22Rv1 (cell line): ENCODE results near the gene CPOX.
"Not testable (repeated sequence)": the region's sequence is repeated elsewhere in the genome, so short reads cannot be mapped to it uniquely, and the experiment has no call there.

Experiments used
- H3K27ac ChIP-seq: fragments of 450-650 bp; 2 replicates; pipeline ENCODE4 v1.5.1; 2017
- ZFX ChIP-seq: fragments of 450-650 bp; IDR thresholded peaks from 2 replicates; pipeline ENCODE4 v1.6.1; 2017; ENCODE audit warnings: antibody characterized with exemption, borderline replicate concordance
- TF ChIP-seq, protein P1 (sequence below): fragments of 450-650 bp; IDR thresholded peaks from 2 replicates; pipeline ENCODE4 v1.5.1; 2017; ENCODE audit warnings: mild to moderate bottlenecking

CPOX gene

DNA sequence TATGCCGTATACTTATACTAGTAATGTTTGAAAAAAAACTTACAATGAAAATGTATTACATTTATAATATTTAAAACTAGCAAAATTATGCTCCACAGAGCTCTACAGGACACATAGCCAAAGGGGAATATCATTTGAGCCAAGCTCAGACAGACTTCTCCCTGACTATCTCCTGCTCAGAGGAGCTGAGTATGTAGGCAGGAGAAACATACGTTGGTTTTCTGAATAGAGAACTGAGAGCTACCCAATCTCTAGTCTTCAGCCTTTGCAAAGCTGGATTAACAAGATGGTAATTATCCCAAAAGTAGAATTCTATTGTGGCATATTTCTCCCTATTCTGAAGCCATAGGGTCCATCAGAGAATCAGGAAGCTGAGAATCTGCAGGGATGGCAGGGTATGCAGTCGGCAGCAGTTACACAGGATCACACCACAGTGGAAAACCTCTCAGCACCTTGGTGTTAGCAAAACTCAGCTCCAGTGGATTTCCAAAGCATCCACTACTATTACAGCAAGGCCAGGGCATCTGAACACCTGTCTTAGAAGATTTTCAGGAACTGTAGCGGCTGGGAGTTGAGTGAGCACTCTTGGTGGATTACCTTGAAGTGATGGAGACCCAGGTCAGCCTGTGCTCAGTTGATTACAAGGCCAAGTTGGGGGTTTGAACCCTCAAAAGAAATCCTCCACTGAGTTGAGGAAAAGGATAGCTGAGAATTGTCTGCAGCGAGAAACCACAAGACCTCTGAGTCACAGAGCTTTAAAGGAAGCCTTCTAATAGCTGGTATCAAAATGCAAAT, 31.5 kb downstream of the CPOX start:
- TF ChIP-seq, protein P1, sequence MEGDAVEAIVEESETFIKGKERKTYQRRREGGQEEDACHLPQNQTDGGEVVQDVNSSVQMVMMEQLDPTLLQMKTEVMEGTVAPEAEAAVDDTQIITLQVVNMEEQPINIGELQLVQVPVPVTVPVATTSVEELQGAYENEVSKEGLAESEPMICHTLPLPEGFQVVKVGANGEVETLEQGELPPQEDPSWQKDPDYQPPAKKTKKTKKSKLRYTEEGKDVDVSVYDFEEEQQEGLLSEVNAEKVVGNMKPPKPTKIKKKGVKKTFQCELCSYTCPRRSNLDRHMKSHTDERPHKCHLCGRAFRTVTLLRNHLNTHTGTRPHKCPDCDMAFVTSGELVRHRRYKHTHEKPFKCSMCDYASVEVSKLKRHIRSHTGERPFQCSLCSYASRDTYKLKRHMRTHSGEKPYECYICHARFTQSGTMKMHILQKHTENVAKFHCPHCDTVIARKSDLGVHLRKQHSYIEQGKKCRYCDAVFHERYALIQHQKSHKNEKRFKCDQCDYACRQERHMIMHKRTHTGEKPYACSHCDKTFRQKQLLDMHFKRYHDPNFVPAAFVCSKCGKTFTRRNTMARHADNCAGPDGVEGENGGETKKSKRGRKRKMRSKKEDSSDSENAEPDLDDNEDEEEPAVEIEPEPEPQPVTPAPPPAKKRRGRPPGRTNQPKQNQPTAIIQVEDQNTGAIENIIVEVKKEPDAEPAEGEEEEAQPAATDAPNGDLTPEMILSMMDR, result no peak
- no peak overlapping the region for H3K27ac ChIP-seq

DNA sequence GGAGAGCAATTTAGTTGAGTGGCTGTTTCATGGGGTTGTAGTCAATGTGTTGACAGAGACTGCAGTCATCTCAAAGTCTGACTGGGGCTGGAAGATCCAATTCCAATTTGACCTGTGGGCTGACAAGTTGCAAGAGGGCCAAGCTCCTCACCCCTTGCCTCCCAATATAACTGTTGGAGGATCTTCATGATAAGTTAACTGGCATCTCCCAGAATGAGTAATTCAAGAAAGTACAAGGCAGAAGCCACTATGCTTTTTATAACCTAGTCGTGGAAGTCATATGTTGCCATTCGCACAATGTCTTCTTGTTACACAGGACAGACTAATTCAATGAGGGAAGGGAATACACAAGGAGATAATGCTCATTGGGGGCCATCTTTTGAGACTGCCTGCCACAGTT, 32.5 kb downstream of the CPOX start:
- TF ChIP-seq, protein P1, result no peak
- no peak for TF ChIP-seq ZFX

DNA sequence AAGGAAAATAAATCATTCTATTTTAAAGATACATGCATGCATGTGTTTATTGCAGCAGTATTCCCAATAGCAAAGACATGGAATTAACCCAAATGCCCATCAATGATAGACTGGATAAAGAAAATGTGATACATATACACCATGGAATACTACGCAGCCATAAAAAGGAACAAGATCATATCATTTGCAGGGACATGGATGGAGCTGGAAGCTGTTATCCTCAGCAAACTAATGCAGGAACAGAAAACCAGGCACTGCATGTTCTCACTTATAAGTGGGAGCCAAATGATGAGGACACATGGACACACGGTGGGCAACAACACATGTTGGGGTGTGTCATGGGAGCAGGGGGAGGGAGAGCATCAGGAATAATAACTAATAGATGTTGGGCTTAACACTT, 33.6 kb downstream of the CPOX start:
- not testable (repeated sequence) for H3K27ac ChIP-seq

More for the DNA sequence above, 32.5 kb downstream of the CPOX start:
- H3K27ac ChIP-seq, result no peak overlapping the region

DNA sequence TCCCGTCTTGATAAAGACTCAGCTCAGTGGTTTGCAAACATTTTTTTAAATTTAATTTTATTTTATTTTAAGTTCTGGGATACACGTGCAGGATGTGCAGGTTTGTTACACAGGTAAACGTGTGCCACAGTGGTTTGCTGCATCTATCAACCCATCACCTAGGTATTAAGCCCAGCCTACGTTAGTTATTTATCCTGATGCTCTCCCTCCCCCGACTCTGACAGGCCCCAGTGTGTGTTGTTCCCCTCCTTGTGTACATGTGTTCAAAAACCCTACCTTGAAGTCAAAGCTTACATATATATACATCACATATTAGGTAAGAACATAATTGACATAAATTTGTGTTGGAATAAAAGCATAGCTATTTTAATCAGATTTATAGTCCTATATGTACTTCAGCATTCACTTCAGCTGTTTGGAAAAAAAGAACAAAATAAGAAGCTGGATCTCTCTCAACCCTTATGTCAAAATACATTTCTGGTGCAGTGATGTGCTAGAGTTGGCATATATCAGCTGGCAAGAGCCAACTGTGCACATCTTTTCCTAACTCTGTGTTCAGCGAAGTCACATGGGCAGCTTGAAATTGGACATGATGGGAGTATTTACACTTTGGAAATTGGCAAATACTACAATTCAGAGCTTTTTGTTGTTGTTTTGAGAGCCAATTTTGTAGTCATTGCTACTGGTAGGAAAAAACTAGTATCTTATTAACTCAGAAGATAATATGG, 35.1 kb downstream of the CPOX start:
- H3K27ac ChIP-seq, result no peak overlapping the region
- TF ChIP-seq, protein P1, result no peak
- TF ChIP-seq ZFX, result no peak

DNA sequence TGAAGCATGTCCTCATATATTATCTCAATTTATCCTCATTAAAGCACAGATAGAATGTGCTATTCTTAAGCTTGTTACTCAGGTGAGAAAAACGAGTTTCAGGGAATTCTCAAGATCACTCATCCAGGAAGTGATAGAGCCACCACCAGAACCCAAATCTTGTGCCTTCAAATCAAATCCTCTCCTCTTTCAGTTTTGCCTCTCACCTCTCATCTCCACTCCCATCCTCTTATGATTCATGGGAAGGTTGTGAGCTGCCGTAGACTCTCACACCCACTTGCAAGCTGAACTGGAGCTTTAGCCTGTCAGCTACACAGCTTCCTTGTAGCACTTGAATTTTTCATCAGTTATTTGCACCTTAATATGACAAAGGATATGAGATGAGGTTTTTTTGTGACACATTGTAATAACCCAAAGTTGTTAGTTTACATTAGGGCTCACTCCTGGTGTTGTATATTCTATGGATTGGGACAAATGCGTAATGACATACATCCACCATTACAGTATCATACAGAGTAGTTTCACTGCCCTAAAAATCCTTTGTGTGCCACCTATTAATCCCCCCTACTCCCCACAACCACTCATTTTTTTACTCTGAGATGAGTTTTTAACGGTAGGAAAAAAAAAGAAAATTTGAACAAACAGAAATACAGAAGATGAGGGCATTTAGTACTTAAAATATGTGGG, 35.9 kb downstream of the CPOX start:
- no peak for TF ChIP-seq ZFX
- TF ChIP-seq, protein P1, result no peak
- H3K27ac ChIP-seq, result no peak overlapping the region

DNA sequence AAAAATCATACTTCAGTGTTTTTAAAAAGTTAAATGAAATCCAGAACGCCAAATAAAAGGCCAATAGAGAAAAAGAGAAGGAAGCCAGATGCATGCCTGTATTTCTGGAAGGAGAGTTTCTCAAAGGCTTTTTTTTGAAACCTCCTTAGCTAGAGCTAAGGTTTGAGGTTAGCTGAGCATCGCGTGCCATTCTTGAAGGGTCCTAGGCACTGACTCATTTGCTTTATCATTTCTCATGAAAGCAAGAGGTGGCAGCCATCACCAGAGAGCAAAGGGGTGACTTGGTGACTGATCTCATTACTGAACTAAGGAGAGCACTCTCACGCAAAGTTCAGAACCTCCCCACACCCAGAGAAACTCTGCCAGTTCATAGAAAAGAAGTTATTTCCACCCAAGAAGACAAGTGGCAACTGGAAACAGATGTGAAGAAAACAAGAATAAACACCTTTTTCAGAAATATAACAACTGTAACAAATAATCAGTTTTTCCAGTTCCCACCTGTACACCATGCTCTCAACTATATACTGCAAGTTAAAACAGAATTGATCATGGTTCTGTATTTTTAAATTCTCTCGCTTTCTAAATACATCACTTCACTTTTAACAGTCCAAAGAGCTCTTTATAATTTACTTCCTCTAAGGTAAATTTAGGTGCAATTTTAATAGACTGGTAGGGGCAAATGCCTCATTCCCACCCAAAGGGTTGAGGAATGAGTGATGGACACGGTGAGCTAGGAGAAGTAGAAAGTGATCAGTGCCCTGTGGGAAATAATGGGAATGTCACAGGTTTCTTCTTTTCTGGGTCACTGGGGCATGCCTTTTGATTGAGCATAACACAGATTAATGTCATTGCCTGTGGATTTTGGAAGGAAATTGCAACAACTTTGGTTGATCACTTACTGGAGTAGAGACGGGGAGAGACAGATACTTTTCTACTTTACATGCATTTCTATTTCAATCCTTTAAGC, 37.0 kb downstream of the CPOX start:
- TF ChIP-seq ZFX, result no peak
- TF ChIP-seq, protein P1, result no peak
- no peak overlapping the region for H3K27ac ChIP-seq

DNA sequence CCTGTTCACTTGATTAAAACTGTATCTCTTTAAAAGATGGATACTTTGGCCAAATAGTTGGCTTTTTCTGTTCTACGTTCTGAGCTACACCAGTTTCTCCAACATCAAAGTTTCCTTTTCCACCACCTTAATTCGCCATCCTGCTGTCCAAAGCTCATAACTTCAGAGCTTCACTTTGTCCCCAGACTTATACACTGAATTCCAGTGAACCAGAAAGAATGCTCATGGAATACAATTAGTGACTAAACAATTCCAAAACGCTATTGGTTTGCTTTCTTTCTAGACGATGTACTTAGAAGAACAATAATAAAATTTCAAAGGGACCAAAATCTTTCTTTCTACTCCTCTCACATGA, 38.4 kb downstream of the CPOX start:
- TF ChIP-seq, protein P1, result no peak
- no peak for TF ChIP-seq ZFX
- H3K27ac ChIP-seq, result no peak overlapping the region
